ENCODE data around the gene NRXN3.

The NRXN3 gene

GRCh38 chr14:78251308-78251707 is 81.1 kb downstream of the NRXN3 start:
- no peaks in the 10 kb centered on the region for H3K4me1 ChIP-seq (ENCODE audit: control insufficient read depth, insufficient read depth, low read length)
- ChIA-PET CTCF (no interaction called here), POLR2A (no interaction called here)
- peak; percentile 81 for TF ChIP-seq SCRT2 (tag by site-specific recombination; IDR thresholded peaks at IDR 0.05)
- 0 out of 2 replicates have a peak, but pooled peaks have one; percentile 52 for TF ChIP-seq SCRT1 (tag by site-specific recombination; IDR thresholded peaks at IDR 0.05; ENCODE audit: borderline replicate concordance)
- no peak for TF ChIP-seq GLI2 (tag by site-specific recombination; IDR thresholded peaks at IDR 0.05; ENCODE audit: borderline replicate concordance, low read depth)
- TF ChIP-seq ZNF529 (tag by site-specific recombination; IDR thresholded peaks at IDR 0.05; ENCODE audit: insufficient replicate concordance), result no peak
- H3K4me3 ChIP-seq (ENCODE audit: low read depth, low read length), result no peak overlapping the region
- H3K27ac ChIP-seq (ENCODE audit: extremely low read depth, low read depth, low read length), result no peak overlapping the region
- H3K9me3 ChIP-seq (ENCODE audit: control insufficient read depth, insufficient read depth, low read depth, low read length), result no peaks in the 10 kb centered on the region
- no peaks in the 10 kb centered on the region for H3K36me3 ChIP-seq (ENCODE audit: control insufficient read depth in 2 of 2, insufficient read depth in 1 of 2, low read length in 2 of 2)

- CTCF ChIA-PET, result interaction anchor here (0.6 kb wide), 1 partner anchor 1606 kb away, joined by 3 read pairs; no protein-coding TSS in a partner anchor
- Histone ChIP-seq H3K36me3 (ENCODE audit: control insufficient read depth in 2 of 2, insufficient read depth in 1 of 2, low read length in 2 of 2) (no peaks in the 10 kb centered on the region), H3K4me1 (ENCODE audit: control insufficient read depth, insufficient read depth, low read length) (no peaks in the 10 kb centered on the region), H3K27ac (ENCODE audit: extremely low read depth, low read depth, low read length) (no peak overlapping the region), H3K4me3 (ENCODE audit: low read depth, low read length) (no peak overlapping the region), H3K9me3 (ENCODE audit: control insufficient read depth, insufficient read depth, low read depth, low read length) (no peaks in the 10 kb centered on the region)
- POLR2A ChIA-PET, result no interaction called here
- TF ChIP-seq ZNF16 (tag by site-specific recombination; IDR thresholded peaks at IDR 0.05; ENCODE audit: low read depth), result no peak
- TF ChIP-seq GFI1B (tag by site-specific recombination; IDR thresholded peaks at IDR 0.05), result no peak
- TF ChIP-seq EGR2 (tag by site-specific recombination; IDR thresholded peaks at IDR 0.05; ENCODE audit: low read depth), result peak; percentile 35; the same call in 1 of the 2 replicates
These were observed 83.8 kb downstream of the NRXN3 start for GRCh38 chr14:78253986-78254385.

GRCh38 chr14:78254911-78255461 is 84.8 kb downstream of the NRXN3 start:
- POLR2A ChIA-PET, result no interaction called here
- TF ChIP-seq PRDM1 (tag by site-specific recombination; IDR thresholded peaks at IDR 0.05) (no peak), ZFHX2 (tag by site-specific recombination; conservative IDR thresholded peaks at IDR 0.05) (0 out of 2 replicates have a peak, but pooled peaks have one; percentile 30), ZNF404 (tag by site-specific recombination; IDR thresholded peaks at IDR 0.05) (no peak)
- CTCF ChIA-PET, result interaction anchor here (0.6 to 0.7 kb wide), 3 partner anchors 36 to 393 kb away, joined by 3 to 5 read pairs (median 4); no protein-coding TSS in a partner anchor
- no peak overlapping the region for H3K4me3 ChIP-seq (ENCODE audit: low read depth, low read length)
- no peaks in the 10 kb centered on the region for H3K36me3 ChIP-seq (ENCODE audit: control insufficient read depth in 2 of 2, insufficient read depth in 1 of 2, low read length in 2 of 2)
- H3K27ac ChIP-seq (ENCODE audit: extremely low read depth, low read depth, low read length), result no peak overlapping the region
- no peaks in the 10 kb centered on the region for H3K9me3 ChIP-seq (ENCODE audit: control insufficient read depth, insufficient read depth, low read depth, low read length)
- no peaks in the 10 kb centered on the region for H3K4me1 ChIP-seq (ENCODE audit: control insufficient read depth, insufficient read depth, low read length)

- CTCF ChIA-PET, result no interaction called here
- H3K36me3 ChIP-seq (ENCODE audit: control insufficient read depth in 2 of 2, insufficient read depth in 1 of 2, low read length in 2 of 2), result no peaks in the 10 kb centered on the region
- no peak overlapping the region for H3K4me3 ChIP-seq (ENCODE audit: low read depth, low read length)
- TF ChIP-seq ZNF292 (tag by site-specific recombination; IDR thresholded peaks at IDR 0.05; ENCODE audit: borderline replicate concordance, low read depth) (no peak), KLF7 (tag by site-specific recombination; IDR thresholded peaks at IDR 0.05; ENCODE audit: borderline replicate concordance) (no peak), ZFP3 (tag by site-specific recombination; IDR thresholded peaks at IDR 0.05; ENCODE audit: low read depth) (no peak), ZNF138 (tag by site-specific recombination; IDR thresholded peaks at IDR 0.05; ENCODE audit: borderline replicate concordance) (no peak), ZSCAN30 (tag by site-specific recombination; IDR thresholded peaks at IDR 0.05) (no peak), ZNF280C (tag by site-specific recombination; IDR thresholded peaks at IDR 0.05) (no peak), PRDM10 (tag by site-specific recombination; IDR thresholded peaks at IDR 0.05) (no peak)
- H3K27ac ChIP-seq (ENCODE audit: extremely low read depth, low read depth, low read length), result no peak overlapping the region
- POLR2A ChIA-PET, result no interaction called here
- no peaks in the 10 kb centered on the region for H3K4me1 ChIP-seq (ENCODE audit: control insufficient read depth, insufficient read depth, low read length)
- H3K9me3 ChIP-seq (ENCODE audit: control insufficient read depth, insufficient read depth, low read depth, low read length), result no peaks in the 10 kb centered on the region
These were observed 89.7 kb downstream of the NRXN3 start for GRCh38 chr14:78259831-78260230.
